ENCODE data around the gene TBC1D2. TPM values are rescaled to one million over a fixed set of nuclear protein-coding genes. Genes with fewer than 3 reads are reported as not detected.

The TBC1D2 gene
- total and polyA plus RNA-seq, 2 of the 13 experiments (the other 11 are each of a cell fraction or from before 2014, with no cell fraction given), result 2.0 to 2.8 TPM

- no peak overlapping the region for H3K4me2 ChIP-seq (ENCODE audit: low read depth, low read length)
- H2AFZ ChIP-seq (ENCODE audit: low read length), result no peak overlapping the region
- no peak overlapping the region for H3K27ac ChIP-seq (ENCODE audit: extremely low read length, insufficient read depth, low read length)
- H3K36me3 ChIP-seq (replicated peaks in 1 of 2; ENCODE audit: control insufficient read depth in 1 of 2, insufficient read depth in 2 of 2, low read length in 2 of 2), result no peaks in the 10 kb centered on the region
- no peaks in the 10 kb centered on the region for H3K27me3 ChIP-seq (ENCODE audit: control insufficient read depth in 1 of 2, insufficient read depth in 2 of 2, low read length in 2 of 2)
- H3K4me1 ChIP-seq (ENCODE audit: insufficient read depth, low read length), result no peaks in the 10 kb centered on the region
- H3K9ac ChIP-seq (ENCODE audit: insufficient read depth, low read depth, low read length), result no peak overlapping the region
- 89% methylated on average over 3 of the region's 3 CpGs for WGBS (ENCODE audit: low lambda C conversion rate)
- H4K20me1 ChIP-seq (ENCODE audit: insufficient read depth, low read length), result no peaks in the 10 kb centered on the region
- ATAC-seq (no peak), DNase-seq (ENCODE audit: low spot score) (no peak), FAIRE-seq (no peak)
- in situ Hi-C loops (cut with HindIII; ENCODE audit: extremely low pct_ligation_motif_present, low pct_unique_long_range_greater_than_20kb), result no loop called here
- ChIA-PET POLR2A (interaction anchor here (0.7 to 1.3 kb wide), 2 partner anchors 13 to 96 kb away, joined by 3 to 7 read pairs; partner anchors contain the start of gene TBC1D2), CTCF (ENCODE audit: low intra/inter-chr PET ratio, low total read pairs) (no interaction called here)
- TF ChIP-seq ZNF724P (CRISPR knock-in tag; IDR thresholded peaks at IDR 0.05; ENCODE audit: borderline replicate concordance) (no peak), ZNF281 (CRISPR knock-in tag; IDR thresholded peaks at IDR 0.05; ENCODE audit: borderline replicate concordance) (no peak), NR1H2 (CRISPR knock-in tag; IDR thresholded peaks at IDR 0.05; ENCODE audit: borderline replicate concordance, low read depth) (no peak), GPN1 (CRISPR knock-in tag; IDR thresholded peaks at IDR 0.05; ENCODE audit: borderline replicate concordance) (no peak), HMGA1 (CRISPR knock-in tag; conservative IDR thresholded peaks at IDR 0.05) (no peak), GPBP1L1 (CRISPR knock-in tag; IDR thresholded peaks at IDR 0.05) (no peak), EP300 (IDR thresholded peaks at IDR 0.05; ENCODE audit: low read depth in 2 of 2, low read length in 2 of 2) (no peak), EP300 (CRISPR knock-in tag; IDR thresholded peaks at IDR 0.05; ENCODE audit: borderline replicate concordance) (no peak), KLF16 (CRISPR knock-in tag; IDR thresholded peaks at IDR 0.05) (no peak), HOXA7 (CRISPR knock-in tag; IDR thresholded peaks at IDR 0.05) (no peak), HNF1B (CRISPR knock-in tag; IDR thresholded peaks at IDR 0.05) (no peak), HNF4A (CRISPR knock-in tag; IDR thresholded peaks at IDR 0.05) (no peak), ZNF34 (CRISPR knock-in tag; IDR thresholded peaks at IDR 0.05; ENCODE audit: borderline replicate concordance) (no peak)
- no peaks in the 10 kb centered on the region for H3K79me2 ChIP-seq (ENCODE audit: insufficient read depth, low read length)
- no TSS peak for BruUV-seq (replicated peaks)
- intact Hi-C loops (cut with micrococcal nuclease; ENCODE audit: unreplicated experiment), result no loop called here
- no peak overlapping the region for H3K4me3 ChIP-seq (replicated peaks in 1 of 3; ENCODE audit: insufficient read depth in 1 of 3, low read depth in 2 of 3, low read length in 3 of 3)
- H3K9me3 ChIP-seq (ENCODE audit: low read length), result no peaks in the 10 kb centered on the region
Measured at GRCh38 chr9:98242426-98242825, 13.0 kb downstream of the TBC1D2 start.

All from HepG2 (cell line).